ENCODE measurements around the gene INKA2.

DNA sequence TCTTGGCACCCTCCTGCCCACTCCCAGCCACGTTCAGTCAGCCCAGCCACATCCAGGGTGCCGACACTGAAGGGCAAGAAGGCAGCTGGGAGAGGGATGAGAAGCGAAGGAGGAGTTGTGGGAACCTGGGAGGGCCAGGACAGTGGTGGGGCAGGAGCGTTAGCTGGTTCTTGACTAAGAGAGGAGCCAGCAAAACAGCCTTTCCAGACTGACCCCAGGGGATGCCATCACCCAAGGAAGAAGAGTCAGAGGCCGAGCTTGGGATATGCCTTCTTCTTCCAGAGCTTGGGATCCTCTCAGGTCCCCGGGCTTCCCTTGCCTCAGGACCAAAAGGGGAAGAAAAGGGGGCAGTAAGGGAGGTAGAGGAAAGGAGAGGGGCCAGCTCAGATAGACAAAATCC is 7.2 kb downstream of the INKA2 start:
- TF ChIP-seq POLR2A (IDR thresholded peaks at IDR 0.05) = no peak
- TF ChIP-seq, protein P1, sequence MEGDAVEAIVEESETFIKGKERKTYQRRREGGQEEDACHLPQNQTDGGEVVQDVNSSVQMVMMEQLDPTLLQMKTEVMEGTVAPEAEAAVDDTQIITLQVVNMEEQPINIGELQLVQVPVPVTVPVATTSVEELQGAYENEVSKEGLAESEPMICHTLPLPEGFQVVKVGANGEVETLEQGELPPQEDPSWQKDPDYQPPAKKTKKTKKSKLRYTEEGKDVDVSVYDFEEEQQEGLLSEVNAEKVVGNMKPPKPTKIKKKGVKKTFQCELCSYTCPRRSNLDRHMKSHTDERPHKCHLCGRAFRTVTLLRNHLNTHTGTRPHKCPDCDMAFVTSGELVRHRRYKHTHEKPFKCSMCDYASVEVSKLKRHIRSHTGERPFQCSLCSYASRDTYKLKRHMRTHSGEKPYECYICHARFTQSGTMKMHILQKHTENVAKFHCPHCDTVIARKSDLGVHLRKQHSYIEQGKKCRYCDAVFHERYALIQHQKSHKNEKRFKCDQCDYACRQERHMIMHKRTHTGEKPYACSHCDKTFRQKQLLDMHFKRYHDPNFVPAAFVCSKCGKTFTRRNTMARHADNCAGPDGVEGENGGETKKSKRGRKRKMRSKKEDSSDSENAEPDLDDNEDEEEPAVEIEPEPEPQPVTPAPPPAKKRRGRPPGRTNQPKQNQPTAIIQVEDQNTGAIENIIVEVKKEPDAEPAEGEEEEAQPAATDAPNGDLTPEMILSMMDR (IDR thresholded peaks at IDR 0.05) = no peak
